Measurements from ENCODE around the gene MAP3K21. TPM values are rescaled to one million over a fixed set of nuclear protein-coding genes. Genes with fewer than 3 reads are reported as not detected.

The MAP3K21 gene
- total RNA-seq, 120 experiments from 2014 or later, result 4.0 to 12.8 (median 7.9) TPM

Other genes with a start within 250 kb of the MAP3K21 start
- gene PCNX2, start 32.0 kb upstream of the MAP3K21 start, total RNA-seq, result 100 to 1,000 TPM in 119 of 120 experiments, 10 to 100 TPM in 1; 85.7 to 219 (median 153) TPM